ENCODE measurements around the gene SERPINB11.

SERPINB11 gene

DNA sequence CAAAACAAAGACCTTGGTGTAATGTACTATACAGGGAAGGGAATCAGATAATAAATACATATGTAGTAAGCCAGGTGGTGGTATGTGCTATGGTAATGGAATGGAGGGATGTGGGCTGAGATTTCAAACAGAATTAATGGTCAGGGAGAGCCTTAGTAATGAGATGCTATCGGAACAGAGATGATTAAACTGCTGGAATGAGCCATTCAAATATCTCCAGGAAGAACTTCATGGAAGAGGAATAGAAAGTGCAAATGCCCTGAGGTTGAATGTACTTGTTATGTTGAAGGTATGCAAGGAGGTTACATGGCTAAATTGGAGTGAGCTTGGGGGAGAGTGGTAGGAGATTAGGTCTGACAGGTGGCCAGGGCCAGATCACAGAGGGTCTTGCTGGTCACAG lies 5.1 kb downstream of the SERPINB11 start:
- Histone ChIP-seq H3K36me3 (no peaks in the 10 kb centered on the region), H3K9me3 (ENCODE audit: severe bottlenecking) (peaks cover under 1% of the 10 kb centered on the region), H3K27ac (no peak overlapping the region), H3K27me3 (ENCODE audit: insufficient read depth, low read depth, severe bottlenecking) (no peaks in the 10 kb centered on the region), H3K4me3 (ENCODE audit: low read depth, low read length) (no peak overlapping the region)
- TF ChIP-seq, protein P1, sequence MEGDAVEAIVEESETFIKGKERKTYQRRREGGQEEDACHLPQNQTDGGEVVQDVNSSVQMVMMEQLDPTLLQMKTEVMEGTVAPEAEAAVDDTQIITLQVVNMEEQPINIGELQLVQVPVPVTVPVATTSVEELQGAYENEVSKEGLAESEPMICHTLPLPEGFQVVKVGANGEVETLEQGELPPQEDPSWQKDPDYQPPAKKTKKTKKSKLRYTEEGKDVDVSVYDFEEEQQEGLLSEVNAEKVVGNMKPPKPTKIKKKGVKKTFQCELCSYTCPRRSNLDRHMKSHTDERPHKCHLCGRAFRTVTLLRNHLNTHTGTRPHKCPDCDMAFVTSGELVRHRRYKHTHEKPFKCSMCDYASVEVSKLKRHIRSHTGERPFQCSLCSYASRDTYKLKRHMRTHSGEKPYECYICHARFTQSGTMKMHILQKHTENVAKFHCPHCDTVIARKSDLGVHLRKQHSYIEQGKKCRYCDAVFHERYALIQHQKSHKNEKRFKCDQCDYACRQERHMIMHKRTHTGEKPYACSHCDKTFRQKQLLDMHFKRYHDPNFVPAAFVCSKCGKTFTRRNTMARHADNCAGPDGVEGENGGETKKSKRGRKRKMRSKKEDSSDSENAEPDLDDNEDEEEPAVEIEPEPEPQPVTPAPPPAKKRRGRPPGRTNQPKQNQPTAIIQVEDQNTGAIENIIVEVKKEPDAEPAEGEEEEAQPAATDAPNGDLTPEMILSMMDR (IDR thresholded peaks at IDR 0.05; ENCODE audit: low read depth, low read length), result no peak
- DNase-seq, result no peak

DNA sequence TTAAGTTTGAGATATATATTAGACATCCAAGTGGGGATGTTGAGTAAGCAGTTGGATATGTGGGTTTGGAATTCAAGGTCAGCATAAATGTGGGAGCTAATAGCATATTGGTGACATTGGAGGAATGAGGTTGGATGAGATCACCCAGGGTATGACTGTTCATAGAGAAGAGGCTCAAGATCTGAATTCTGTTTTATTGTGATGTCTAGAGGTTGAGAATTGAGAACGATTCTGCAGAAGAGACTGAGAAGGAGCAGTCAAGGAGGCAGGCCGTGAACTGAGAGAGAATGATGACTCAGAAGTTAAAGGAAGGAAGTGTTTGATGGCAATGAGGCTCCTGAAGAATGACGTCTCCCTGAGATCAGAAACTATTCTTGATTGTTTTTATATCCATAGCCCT lies 5.9 kb downstream of the SERPINB11 start:
- H3K4me3 ChIP-seq (ENCODE audit: low read depth, low read length), result no peak overlapping the region
- no peaks in the 10 kb centered on the region for H3K27me3 ChIP-seq (ENCODE audit: insufficient read depth, low read depth, severe bottlenecking)
- H3K9me3 ChIP-seq (ENCODE audit: severe bottlenecking), result peaks cover 7% of the 10 kb centered on the region
- TF ChIP-seq, protein P1 (IDR thresholded peaks at IDR 0.05; ENCODE audit: low read depth, low read length), result no peak
- H3K36me3 ChIP-seq, result no peaks in the 10 kb centered on the region
- H3K27ac ChIP-seq, result no peak overlapping the region
- DNase-seq, result no peak

DNA sequence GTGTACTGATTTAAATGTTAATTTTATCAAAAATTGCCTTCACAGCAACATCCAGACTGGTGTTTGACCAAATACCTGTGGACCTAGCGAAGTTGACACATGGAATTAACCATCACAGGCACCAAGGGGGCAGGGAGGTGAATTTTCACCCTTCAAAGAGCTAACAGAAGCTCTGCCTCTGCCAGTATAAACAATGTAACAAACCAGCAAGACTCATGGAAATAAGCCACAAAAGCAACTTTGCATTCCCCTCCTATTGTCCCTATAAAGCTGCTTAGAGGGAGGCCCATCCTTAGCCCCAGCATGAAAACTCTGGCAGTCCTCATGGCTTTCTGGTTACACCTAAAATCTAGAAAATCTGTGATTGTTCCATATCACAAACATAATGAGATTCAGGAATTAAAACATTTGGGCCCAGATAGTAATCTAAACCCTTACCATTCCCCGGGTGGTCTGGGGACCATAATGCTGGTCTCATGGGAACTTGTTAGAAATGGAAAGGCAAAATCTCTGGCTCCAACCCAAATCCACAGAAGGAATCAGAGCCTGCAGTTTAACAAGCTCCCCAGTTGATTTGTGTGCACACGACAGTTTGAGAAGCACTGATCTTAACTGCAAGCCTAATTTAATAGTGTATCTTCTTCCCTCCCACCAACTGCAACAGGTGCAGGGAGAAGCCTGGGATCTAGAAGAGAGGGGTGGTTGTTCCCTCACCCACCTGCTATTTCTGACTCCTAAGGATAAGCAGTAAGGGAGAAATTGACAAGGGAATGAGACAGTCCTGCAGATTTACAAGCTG lies 23.1 kb downstream of the SERPINB11 start:
- Histone ChIP-seq H3K9me3 (ENCODE audit: severe bottlenecking) (no peaks in the 10 kb centered on the region), H3K27me3 (ENCODE audit: insufficient read depth, low read depth, severe bottlenecking) (no peaks in the 10 kb centered on the region), H3K36me3 (no peaks in the 10 kb centered on the region), H3K27ac (no peak overlapping the region), H3K4me3 (ENCODE audit: low read depth, low read length) (no peak overlapping the region)
- no peak for DNase-seq
- TF ChIP-seq, protein P1 (IDR thresholded peaks at IDR 0.05; ENCODE audit: low read depth, low read length), result no peak

DNA sequence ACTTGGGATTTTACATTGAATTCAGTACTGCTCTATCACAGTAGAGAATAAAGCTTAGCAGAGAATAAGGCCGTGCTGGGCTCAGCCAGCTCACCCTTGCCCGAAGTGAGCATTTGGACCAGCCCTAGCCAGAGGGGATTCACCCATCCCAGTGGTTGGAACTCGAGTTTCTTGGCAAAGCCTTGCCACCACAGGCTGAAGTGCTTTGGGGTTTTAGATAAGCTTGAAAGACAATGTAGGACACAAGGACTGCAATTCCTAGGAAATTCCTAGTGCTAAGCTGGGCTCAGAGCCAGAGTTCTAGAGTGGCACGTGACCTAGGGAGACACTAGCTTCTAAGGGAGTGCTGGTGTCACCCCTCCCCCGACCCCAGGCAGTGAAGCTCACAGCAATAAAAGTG lies 28.0 kb downstream of the SERPINB11 start:
- no peak overlapping the region for H3K27ac ChIP-seq
- no peaks in the 10 kb centered on the region for H3K36me3 ChIP-seq
- no peaks in the 10 kb centered on the region for H3K27me3 ChIP-seq (ENCODE audit: insufficient read depth, low read depth, severe bottlenecking)
- DNase-seq, result no peak
- TF ChIP-seq, protein P1 (IDR thresholded peaks at IDR 0.05; ENCODE audit: low read depth, low read length), result no peak
- no peaks in the 10 kb centered on the region for H3K9me3 ChIP-seq (ENCODE audit: severe bottlenecking)
- no peak overlapping the region for H3K4me3 ChIP-seq (ENCODE audit: low read depth, low read length)

DNA sequence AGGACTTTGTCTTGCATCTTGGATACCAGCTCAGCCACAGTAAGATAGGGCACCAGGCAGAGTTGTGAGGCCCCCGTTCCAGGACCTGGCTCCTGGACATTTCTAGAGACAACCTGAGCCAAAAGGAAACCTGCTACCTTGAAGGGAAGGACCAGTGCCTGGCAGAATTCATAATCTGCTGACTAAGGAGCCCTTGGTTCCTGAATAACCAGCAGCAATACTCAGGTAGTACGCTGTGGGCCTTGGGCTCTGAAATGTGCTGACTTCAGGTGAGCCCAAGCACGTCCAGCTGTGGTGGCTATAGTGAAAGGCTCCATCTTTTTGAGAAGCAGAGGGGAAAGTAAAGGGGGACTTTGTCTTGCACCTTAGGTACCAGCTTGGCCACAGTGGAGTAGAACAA lies 28.5 kb downstream of the SERPINB11 start:
- no peak for DNase-seq
- Histone ChIP-seq H3K36me3 (no peaks in the 10 kb centered on the region), H3K27me3 (ENCODE audit: insufficient read depth, low read depth, severe bottlenecking) (no peaks in the 10 kb centered on the region), H3K9me3 (ENCODE audit: severe bottlenecking) (no peaks in the 10 kb centered on the region), H3K4me3 (ENCODE audit: low read depth, low read length) (no peak overlapping the region), H3K27ac (no peak overlapping the region)
- TF ChIP-seq, protein P1 (IDR thresholded peaks at IDR 0.05; ENCODE audit: low read depth, low read length), result no peak

DNA sequence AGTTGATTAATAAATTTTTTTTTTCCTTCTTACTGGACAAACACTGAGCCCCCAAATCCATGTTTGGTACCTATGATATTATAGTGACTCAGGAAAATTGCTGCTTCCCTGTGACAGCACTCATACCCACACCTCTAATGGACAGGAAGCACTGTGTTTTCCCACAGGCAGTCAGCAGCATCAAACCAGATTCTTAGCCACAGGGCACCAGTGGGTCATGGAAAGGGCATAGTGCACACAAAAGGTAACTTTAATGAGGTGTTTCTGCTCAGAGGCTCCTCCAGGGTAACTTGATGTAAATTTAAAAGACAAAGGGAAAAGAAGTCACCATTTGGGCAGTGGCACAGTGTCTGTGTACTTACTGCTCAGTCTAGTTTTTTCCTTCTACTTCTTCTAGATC lies 34.1 kb downstream of the SERPINB11 start:
- no peaks in the 10 kb centered on the region for H3K36me3 ChIP-seq
- TF ChIP-seq, protein P1 (IDR thresholded peaks at IDR 0.05; ENCODE audit: low read depth, low read length), result no peak
- no peak overlapping the region for H3K4me3 ChIP-seq (ENCODE audit: low read depth, low read length)
- no peaks in the 10 kb centered on the region for H3K9me3 ChIP-seq (ENCODE audit: severe bottlenecking)
- H3K27me3 ChIP-seq (ENCODE audit: insufficient read depth, low read depth, severe bottlenecking), result no peaks in the 10 kb centered on the region
- H3K27ac ChIP-seq, result no peak overlapping the region
- no peak for DNase-seq
